Smooth muscle cell (in vitro differentiated cells): ENCODE measurements around the gene TRAP1. TPM values are rescaled to one million over a fixed set of nuclear protein-coding genes. Genes with fewer than 3 reads are reported as not detected.

Experiments used
- DNase-seq: peaks from one replicate; lab custom pipeline; 2025; ENCODE audit not compliant: unreplicated experiment; lab: John Stamatoyannopoulos, UW
- H2AFZ ChIP-seq: fragments of 200-600 bp; sonication (generic); 2 replicates; pipeline ENCODE4 v1.6.0; 2016; ENCODE audit warnings: antibody characterized with exemption, low read depth, mild to moderate bottlenecking
- H3F3A ChIP-seq: fragments of 200-600 bp; sonication (generic); 2 replicates; pipeline ENCODE4 v1.6.0; 2017; ENCODE audit warnings: antibody characterized with exemption, low read depth
- H3K27ac ChIP-seq: fragments of 200-600 bp; sonication (generic); 2 replicates; pipeline ENCODE4 v1.5.1; 2016; ENCODE audit warnings: low read depth, mild to moderate bottlenecking
- H3K27me3 ChIP-seq: fragments of 200-600 bp; sonication (generic); 2 replicates; pipeline ENCODE4 v1.6.1; 2016; ENCODE audit warnings: low read depth, mild to moderate bottlenecking
- H3K36me3 ChIP-seq: fragments of 200-600 bp; sonication (generic); 2 replicates; pipeline ENCODE4 v1.5.1; 2016; ENCODE audit warnings: low read depth
- H3K4me1 ChIP-seq: fragments of 200-600 bp; sonication (generic); 2 replicates; pipeline ENCODE4 v1.5.1; 2016; ENCODE audit warnings: low read depth
- H3K4me2 ChIP-seq: fragments of 200-600 bp; sonication (generic); 2 replicates; pipeline ENCODE4 v1.6.0; 2016; ENCODE audit warnings: mild to moderate bottlenecking
- H3K4me3 ChIP-seq: fragments of 200-600 bp; sonication (generic); 2 replicates; pipeline ENCODE4 v1.5.1; 2016; ENCODE audit warnings: mild to moderate bottlenecking
- H3K79me2 ChIP-seq: fragments of 200-600 bp; sonication (generic); 2 replicates; pipeline ENCODE4 v1.6.0; 2016; ENCODE audit warnings: low read depth, mild to moderate bottlenecking
- H3K9ac ChIP-seq: fragments of 200-600 bp; sonication (generic); 2 replicates; pipeline ENCODE4 v1.6.0; 2016; ENCODE audit warnings: low read depth
- H3K9me3 ChIP-seq: fragments of 200-600 bp; sonication (generic); replicated peaks from 2 replicates; pipeline ENCODE4 v1.5.1; 2016; ENCODE audit warnings: low read depth
- H4K20me1 ChIP-seq: fragments of 200-600 bp; sonication (generic); 2 replicates; pipeline ENCODE4 v1.6.0; 2016; ENCODE audit warnings: low read depth
- WGBS: methylation state at CpG from one replicate; pipeline ENCODE4 v1.1.7; 2016; ENCODE audit warnings: low lambda C conversion rate; 5-methylcytosine and 5-hydroxymethylcytosine counted together
- polyA plus RNA-seq: library from polyadenylated mRNA; unstranded; fragments of >200 nt; fragmentation: Nextera tagmentation; extraction: Ambion mirVana; gene quantifications from 2 replicates; pipeline ENCODE4 v1.2.1, GENCODE V29; 2016
- total RNA-seq: library from RNA; depleted of rRNA; stranded (reverse); fragments of >200 nt; gene quantifications from 2 replicates; pipeline ENCODE4 v1.2.3, GENCODE V29; 2014
- TF ChIP-seq, protein P1 (sequence below): fragments of 200-600 bp; sonication (generic); IDR thresholded peaks from 2 replicates; pipeline ENCODE4 v1.5.1; 2017; ENCODE audit warnings: borderline replicate concordance, mild to moderate bottlenecking, antibody characterized with exemption; ENCODE audit not compliant: insufficient read depth, poor library complexity, severe bottlenecking

TRAP1 gene
- total and polyA plus RNA-seq, 2 experiments from 2014 or later: 37.7 to 46.6 TPM

DNA sequence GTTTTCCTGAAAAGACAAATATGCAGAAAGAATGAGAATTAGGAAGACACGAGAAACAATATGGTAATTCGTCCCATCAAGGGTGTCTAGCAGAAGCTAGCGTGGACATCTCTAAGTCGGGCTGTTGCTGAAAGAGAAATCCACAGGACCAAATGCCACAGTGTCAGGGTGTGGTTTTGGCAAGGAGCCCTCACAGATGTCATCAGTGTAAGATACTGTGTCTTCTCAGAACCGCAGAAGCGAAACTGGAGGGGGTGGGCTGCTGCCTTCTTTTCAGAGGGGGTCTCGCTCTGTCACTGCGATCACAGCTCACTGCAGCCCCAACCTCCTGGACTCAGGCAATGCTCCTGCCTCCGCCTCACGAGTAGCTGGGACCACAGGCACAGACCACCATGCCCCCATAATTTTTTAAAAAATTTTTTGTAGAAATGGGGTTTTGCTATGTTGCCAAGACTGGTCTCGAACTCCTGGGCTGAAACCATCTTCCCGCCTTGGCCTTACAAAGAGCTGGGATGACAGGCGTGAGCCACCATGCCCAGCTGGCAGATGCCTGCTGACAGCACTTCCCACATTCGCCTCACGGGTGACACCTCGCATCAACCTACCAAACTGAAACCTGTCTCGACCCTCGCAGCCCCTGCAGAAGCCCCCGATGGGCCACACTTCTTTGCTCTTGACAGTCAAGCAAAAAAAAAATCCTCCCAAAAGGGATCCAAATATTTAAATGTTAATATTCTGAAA is 26.2 kb downstream of the TRAP1 start:
- Histone ChIP-seq H2AFZ (no peak overlapping the region), H3K4me2 (peak overlapping the region; percentile 53), H4K20me1 (no peaks in the 10 kb centered on the region), H3K27me3 (no peaks in the 10 kb centered on the region), H3K9me3 (no peaks in the 10 kb centered on the region), H3K4me3 (no peak overlapping the region), H3K79me2 (no peaks in the 10 kb centered on the region), H3K4me1 (no peaks in the 10 kb centered on the region), H3K9ac (no peak overlapping the region), H3F3A (no peaks in the 10 kb centered on the region), H3K27ac (no peak overlapping the region), H3K36me3 (no peaks in the 10 kb centered on the region)
- WGBS: 91% methylated on average over 19 of the region's 19 CpGs
- DNase-seq: no peak
- TF ChIP-seq, protein P1, sequence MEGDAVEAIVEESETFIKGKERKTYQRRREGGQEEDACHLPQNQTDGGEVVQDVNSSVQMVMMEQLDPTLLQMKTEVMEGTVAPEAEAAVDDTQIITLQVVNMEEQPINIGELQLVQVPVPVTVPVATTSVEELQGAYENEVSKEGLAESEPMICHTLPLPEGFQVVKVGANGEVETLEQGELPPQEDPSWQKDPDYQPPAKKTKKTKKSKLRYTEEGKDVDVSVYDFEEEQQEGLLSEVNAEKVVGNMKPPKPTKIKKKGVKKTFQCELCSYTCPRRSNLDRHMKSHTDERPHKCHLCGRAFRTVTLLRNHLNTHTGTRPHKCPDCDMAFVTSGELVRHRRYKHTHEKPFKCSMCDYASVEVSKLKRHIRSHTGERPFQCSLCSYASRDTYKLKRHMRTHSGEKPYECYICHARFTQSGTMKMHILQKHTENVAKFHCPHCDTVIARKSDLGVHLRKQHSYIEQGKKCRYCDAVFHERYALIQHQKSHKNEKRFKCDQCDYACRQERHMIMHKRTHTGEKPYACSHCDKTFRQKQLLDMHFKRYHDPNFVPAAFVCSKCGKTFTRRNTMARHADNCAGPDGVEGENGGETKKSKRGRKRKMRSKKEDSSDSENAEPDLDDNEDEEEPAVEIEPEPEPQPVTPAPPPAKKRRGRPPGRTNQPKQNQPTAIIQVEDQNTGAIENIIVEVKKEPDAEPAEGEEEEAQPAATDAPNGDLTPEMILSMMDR: no peak

DNA sequence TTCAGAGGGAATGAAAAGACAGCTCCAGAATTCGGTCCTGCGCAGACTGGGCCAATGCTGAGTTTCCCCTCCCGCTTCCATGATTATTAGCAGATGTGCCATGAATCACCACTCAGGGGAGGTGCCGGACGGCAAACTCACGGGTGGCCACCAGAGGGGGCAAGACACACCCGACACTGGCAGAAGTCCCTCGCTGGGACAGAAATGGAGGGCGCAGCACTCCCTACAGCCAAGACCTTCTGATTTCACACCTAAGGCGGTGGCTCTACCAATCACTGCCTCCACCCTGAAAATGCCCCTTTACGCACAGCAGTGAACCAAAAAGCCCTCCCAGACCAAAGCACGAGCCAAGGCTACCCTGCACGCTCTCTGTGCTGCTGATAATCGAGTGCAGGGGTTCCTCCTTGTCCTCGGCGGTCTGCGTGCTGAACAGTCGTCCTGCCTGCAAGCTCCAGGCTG is 26.8 kb downstream of the TRAP1 start:
- Histone ChIP-seq H3F3A (no peaks in the 10 kb centered on the region), H4K20me1 (no peaks in the 10 kb centered on the region), H3K9me3 (no peaks in the 10 kb centered on the region), H3K27me3 (no peaks in the 10 kb centered on the region), H3K4me1 (no peaks in the 10 kb centered on the region), H2AFZ (no peak overlapping the region), H3K4me3 (no peak overlapping the region), H3K27ac (peak overlapping the region; percentile 39), H3K36me3 (no peaks in the 10 kb centered on the region), H3K4me2 (peak overlapping the region; percentile 53), H3K79me2 (no peaks in the 10 kb centered on the region), H3K9ac (no peak overlapping the region)
- peak; percentile 81 for DNase-seq
- TF ChIP-seq, protein P1: peak; percentile 88
- WGBS: 37% methylated on average over 18 of the region's 18 CpGs

DNA sequence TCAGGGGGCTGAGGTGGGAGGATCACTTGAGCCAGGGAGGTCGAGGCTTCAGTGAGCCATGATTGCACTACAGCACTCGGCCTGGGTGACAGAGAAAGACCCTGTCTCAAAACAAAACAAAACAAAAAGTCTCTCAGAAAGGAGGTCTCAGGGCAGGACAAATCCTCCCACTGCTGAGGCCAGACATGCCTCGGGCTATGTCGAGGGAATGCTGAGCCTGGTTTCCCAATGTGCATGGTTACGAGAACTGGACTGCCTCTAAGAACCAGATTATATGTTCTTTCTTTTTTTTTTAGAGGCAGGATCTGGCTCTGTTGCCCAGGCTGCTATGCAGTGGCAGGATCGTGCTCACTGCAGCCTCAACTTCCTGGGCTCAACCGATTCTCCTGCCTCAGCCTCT is 27.6 kb downstream of the TRAP1 start:
- H3K27ac ChIP-seq: peak overlapping the region; percentile 39
- WGBS: 87% methylated on average over 7 of the region's 7 CpGs

More for the DNA sequence above, 27.6 kb downstream of the TRAP1 start:
- no peaks in the 10 kb centered on the region for H3K4me1 ChIP-seq
- H4K20me1 ChIP-seq: no peaks in the 10 kb centered on the region
- no peak overlapping the region for H3K9ac ChIP-seq
- H3K4me3 ChIP-seq: no peak overlapping the region
- H3K9me3 ChIP-seq: no peaks in the 10 kb centered on the region
- H3K27me3 ChIP-seq: no peaks in the 10 kb centered on the region
- H2AFZ ChIP-seq: no peak overlapping the region
- no peak for DNase-seq
- H3K79me2 ChIP-seq: no peaks in the 10 kb centered on the region
- H3K4me2 ChIP-seq: no peak overlapping the region
- no peaks in the 10 kb centered on the region for H3K36me3 ChIP-seq
- no peaks in the 10 kb centered on the region for H3F3A ChIP-seq
- TF ChIP-seq, protein P1: no peak
